Activated CD4-positive, alpha-beta T cell treated with anti-CD3 and anti-CD28 coated beads, Interleukin-10, Interleukin-2, amounts not matched to agents 100 ng/mL and 50 ng/mL, durations not matched to agents 16 hours and 8 hours (primary cell): ENCODE results near the gene BCAS3.
A peak's percentile ranks its signal among the peaks of the same experiment; 100 is the strongest.

Experiments used
- DNase-seq: peaks from one replicate; pipeline ENCODE4 v3.0.0-alpha.2; 2020

Gene BCAS3

DNA sequence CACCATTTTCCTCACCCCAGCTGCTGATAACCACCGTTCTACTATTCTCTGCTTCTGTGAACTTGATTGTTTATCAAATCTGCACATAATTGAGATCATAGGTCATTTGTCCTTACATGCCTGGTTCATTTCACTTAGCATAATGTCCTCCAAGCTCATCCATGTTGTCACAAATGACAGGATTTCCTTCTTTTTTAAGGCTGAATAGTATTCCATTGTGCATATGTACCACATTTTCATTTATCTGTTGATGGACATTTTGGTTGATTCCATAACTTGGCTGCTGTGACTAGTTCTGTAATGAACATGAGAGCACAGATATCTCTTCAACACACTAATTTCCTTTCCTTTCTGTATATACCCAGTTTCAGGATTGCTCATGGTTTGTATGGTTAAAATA lies 496.7 kb downstream of the BCAS3 start:
- peak; percentile 9 for DNase-seq

DNA sequence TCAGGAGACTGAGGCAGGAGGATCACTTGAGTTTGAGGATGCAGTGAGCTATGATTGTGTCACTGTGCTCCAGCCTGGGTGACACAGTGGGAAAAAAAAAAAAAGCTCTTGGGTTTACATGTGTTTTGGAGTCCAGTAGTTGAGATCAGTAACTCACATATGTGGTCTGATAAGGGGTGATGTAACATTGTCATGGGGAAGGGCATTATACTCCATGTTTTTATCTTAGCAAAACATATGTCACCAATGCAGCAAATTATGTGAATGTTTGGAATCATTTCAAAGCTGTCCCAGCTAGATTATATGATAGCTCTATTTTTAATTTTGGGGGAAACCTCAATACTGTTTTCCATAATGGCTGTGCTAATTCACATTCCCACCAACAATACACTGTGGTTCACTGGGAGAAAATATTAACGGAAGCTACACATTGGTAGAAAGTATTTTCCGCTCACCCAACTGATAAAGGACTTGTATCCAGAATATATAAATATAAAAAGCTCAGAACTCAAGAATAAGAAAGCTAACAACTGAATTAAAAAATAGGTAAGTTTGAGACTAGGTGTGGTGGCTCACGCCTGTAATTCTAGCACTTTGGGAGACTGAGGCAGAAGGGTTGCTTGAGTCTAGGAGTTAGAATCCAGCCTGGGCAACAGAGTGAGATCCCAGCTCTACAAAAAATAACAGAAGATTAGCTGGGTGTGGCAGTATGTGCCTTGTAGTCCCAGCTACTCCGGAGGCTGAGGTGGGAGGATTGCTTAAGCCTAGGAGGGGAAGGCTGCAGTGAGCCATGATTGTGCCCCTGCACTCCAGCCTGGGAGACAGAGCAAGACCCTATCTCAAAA lies 497.9 kb downstream of the BCAS3 start:
- DNase-seq, result no peak

DNA sequence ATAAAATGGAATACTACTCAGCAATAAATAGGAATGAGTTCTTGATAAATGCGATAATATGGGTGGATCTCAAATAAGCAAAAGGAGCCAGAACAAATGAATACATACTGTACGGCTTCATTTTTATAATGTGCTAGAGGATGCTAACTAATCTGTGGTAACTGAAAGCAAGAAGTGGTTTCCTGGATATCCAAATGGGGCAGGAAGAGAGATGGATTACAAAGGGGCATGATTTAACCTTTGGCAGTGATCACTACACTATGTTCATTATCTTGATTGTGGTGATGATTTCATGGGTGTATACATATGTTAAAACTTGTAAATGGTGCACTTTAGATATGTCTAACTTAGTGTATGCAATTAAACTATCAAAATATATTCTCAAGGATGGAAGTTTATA lies 499.7 kb downstream of the BCAS3 start:
- no peak for DNase-seq

GRCh38 chr17:61178284-61178683 lies 500.6 kb downstream of the BCAS3 start:
- DNase-seq, result no peak

DNA sequence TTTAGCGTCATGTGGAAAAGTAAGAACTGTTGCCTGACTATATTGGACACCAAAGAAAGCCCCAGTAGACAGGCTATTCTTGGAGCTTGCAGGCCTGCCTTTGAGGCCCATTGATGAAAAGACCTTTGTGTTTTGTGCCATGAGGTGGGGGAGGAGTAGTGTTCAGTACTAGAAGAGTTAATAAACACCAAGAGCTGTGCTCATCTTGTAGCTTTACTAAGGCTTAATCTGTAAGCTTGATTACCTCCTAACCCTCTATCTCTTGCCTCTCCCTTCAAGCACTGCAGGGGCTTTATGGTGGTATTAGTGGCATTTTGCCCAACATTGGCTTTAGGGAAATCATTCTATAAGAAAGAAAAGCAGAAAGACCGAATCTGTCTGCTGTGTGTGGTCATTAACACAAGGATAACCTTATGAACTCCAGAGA lies 501.7 kb downstream of the BCAS3 start:
- no peak for DNase-seq

- DNase-seq, result no peak
Observed at GRCh38 chr17:61183793-61184192, 506.1 kb downstream of the BCAS3 start.

DNA sequence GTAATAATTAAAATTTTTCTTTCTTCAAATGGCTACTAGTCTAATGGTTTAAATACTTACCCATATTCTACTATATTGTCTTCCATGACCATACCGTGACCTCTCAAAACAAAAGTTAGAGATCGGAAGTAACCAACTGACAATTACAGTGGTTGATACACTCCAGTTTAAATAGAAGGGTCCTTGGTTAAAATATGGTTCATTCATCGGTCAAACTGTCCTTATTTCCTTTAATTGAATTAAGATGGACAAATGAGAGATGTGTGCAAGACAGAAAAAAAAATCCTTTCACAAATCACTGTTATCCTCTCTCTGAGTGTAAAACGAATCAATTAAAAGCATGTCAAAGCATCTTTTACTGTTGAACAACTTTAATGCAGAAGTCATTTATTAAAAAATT lies 507.7 kb downstream of the BCAS3 start:
- no peak for DNase-seq

GRCh38 chr17:61187038-61187437 lies 509.4 kb downstream of the BCAS3 start:
- DNase-seq, result no peak

GRCh38 chr17:61188081-61188480 lies 510.4 kb downstream of the BCAS3 start:
- no peak for DNase-seq

DNA sequence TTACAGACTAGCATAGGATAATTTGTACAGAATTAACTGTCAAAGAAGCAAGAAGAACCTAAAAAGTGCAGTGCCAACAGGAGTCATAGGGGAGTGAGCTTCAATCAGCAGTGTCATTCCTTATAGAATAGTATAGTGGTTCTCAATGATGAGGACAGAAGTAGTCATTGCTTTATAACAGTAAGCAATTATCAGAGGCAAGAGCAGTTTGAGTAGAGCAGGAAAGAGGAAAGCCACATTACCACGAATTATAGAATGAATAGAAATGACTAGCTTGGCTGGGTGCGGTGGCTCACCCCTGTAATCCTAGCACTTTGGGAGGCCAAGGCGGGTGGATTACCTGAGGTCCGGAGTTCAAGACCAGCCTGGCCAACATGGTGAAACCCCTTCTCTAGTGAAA lies 512.3 kb downstream of the BCAS3 start:
- no peak for DNase-seq

DNA sequence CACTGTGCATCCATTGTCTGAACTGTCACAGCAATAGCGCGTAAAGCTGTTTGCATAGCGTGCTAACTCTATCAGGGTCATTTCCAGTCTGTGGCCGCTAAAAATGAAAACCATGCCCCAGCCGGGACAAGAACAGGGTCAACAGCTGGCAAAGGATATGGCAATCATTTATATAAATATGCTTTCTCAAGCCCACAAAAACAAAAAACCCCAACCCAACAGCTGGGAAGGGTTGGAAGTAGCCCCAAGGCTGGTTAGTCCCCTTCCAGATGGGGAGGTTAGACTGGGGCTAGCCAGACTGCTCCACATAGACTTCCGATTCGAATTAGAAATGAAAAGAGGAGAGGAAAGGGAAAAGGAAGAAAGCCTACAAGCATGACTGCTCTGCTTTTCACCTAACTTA lies 518.7 kb downstream of the BCAS3 start:
- DNase-seq, result no peak

DNA sequence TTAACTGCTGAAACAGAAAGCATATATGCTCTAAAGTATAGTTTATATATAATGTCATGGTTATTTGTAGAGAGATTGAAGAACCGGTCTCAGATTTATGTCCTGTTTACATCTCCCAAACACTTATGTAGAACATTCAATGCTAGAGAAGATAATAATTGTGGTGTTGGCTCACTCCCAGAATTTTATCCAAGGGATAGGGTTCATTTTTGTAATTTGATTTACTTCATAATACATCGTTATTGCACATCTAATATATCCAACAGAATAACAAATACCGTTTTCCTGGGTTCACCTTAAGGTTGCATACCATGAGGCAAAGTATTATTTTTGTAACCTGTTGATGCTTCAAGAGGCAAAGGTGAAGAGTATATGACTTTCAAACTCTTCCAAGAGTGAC lies 519.1 kb downstream of the BCAS3 start:
- DNase-seq, result no peak

- no peak for DNase-seq
Observed at GRCh38 chr17:61199431-61200338, 522.0 kb downstream of the BCAS3 start.

DNA sequence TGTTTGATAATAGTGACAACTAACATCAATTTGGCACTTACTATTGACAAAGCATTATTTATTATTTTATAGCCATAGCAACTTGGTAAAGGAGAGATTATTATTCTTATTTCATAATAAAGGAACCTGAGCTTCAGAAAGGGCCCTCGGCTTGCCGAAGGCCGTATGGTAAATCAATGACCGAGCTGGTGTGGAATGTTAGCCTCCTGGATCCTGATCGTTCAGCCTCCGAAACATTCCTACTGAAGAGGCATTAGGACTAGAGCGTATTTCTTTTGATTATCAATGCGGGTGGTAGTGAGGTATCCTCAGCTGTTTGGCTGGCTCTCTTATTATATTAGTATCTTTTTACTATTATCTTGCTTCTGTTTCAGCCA lies 522.7 kb downstream of the BCAS3 start:
- DNase-seq, result no peak

- no peak for DNase-seq
Observed at GRCh38 chr17:61201211-61201610, 523.6 kb downstream of the BCAS3 start.

- DNase-seq, result no peak
Observed at GRCh38 chr17:61202564-61202963, 524.9 kb downstream of the BCAS3 start.

DNA sequence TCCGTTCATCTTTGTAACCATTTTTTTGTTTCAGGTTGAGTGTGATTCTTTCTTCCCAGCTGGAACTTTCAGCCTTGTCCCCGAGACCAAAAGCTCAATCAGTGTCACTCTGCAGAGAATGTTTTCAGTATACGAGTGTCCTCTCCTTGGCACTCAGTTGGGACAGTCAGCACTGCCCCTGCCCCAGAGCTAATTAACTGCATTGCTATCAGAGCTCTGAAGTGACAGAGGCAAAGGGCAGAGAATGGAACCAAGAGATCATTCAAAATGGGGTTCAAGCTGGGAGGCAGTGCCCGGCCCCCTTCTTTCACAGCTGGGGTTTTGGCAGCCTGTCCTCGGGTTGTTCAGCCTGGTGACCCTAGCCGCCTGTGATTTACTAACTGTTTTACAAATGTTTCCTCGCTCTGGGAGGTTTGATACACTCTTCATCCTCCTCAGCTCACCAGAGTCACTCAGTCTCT lies 526.0 kb downstream of the BCAS3 start:
- DNase-seq, result no peak

- no peak for DNase-seq
Observed at GRCh38 chr17:61204456-61204855, 526.8 kb downstream of the BCAS3 start.

GRCh38 chr17:61205401-61205800 lies 527.8 kb downstream of the BCAS3 start:
- no peak for DNase-seq

- no peak for DNase-seq
Observed at GRCh38 chr17:61205931-61206330, 528.3 kb downstream of the BCAS3 start.

DNA sequence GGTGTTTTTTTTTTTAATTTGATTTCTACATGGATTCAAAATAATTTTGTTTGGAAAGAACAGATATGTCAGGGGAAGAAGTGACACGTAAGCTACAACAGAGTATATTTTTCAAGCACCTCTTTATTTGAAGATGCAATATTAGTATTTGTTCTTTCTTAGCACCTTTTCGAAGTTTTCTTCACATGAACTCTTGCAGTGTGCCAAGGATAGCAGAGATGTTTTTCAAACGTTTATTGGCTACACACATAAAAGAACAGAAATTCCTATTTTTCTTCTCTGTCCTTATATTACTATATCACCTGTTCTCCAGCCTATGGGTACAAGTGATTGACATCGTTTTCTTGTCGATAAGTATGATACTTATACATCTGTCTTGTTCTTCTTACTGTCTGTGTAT lies 529.3 kb downstream of the BCAS3 start:
- DNase-seq, result no peak

GRCh38 chr17:61208301-61209105 lies 530.9 kb downstream of the BCAS3 start:
- no peak for DNase-seq

DNA sequence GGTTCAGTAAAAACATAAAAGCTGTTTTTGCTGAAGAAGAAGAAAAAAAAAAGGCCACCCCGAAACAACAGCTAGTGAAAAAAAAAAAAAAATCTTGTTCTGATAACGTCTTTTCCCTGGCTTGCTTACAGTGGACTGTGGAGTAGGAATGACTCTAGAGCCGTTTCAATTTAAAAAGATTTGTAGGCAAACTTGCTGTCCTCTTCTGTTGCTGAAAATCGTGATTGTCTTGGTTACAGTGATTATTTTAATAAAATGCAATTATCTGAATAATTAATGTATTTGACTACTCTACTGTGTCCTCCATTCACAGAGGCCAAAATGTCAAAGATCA lies 531.4 kb downstream of the BCAS3 start:
- no peak for DNase-seq
